Stomach (tissue), 4 donors: ENCODE measurements around the gene CD160.

Experiments used
- POLR2A ChIP-seq, 4 donors: fragments of 450-650 bp; IDR thresholded peaks; one replicate each; pipeline ENCODE4 v1.6.1; 2016; ENCODE audit warnings: antibody characterized with exemption in 4 of 4, control low read depth in 2 of 4, mild to moderate bottlenecking in 1 of 4, moderate library complexity in 1 of 4
- TF ChIP-seq, protein P1 (sequence below), 7 experiments: fragments of 450-650 bp in 4 of 7; fragments of 200-600 bp in 3 of 7; sonication (generic) in 3 of 7; IDR thresholded peaks; one replicate each; pipeline ENCODE4 v1.5.1; 2016 to 2019; ENCODE audit warnings: antibody characterized with exemption in 7 of 7, control low read depth in 2 of 7, mild to moderate bottlenecking in 1 of 7

DNA sequence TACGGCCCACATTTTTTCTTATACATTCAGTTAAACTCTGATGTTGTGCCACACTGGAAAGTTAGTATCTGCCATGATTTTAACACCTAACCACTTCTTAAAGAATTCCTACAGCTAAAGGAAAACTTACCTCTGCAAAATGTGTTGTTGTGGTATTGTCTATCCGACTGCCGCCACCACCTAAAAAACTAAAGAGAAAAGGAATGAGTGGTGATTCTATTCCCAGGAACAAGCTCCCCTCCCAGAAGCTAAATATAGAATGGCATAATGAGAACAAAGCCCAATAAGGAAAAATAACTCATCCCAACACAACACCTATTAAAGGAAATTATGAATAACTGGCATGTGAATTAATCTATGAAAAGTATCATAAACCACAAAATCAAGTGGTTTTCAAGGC, 65.1 kb downstream of the CD160 start:
- no peak for TF ChIP-seq POLR2A (IDR thresholded peaks at IDR 0.05)
- TF ChIP-seq, protein P1, sequence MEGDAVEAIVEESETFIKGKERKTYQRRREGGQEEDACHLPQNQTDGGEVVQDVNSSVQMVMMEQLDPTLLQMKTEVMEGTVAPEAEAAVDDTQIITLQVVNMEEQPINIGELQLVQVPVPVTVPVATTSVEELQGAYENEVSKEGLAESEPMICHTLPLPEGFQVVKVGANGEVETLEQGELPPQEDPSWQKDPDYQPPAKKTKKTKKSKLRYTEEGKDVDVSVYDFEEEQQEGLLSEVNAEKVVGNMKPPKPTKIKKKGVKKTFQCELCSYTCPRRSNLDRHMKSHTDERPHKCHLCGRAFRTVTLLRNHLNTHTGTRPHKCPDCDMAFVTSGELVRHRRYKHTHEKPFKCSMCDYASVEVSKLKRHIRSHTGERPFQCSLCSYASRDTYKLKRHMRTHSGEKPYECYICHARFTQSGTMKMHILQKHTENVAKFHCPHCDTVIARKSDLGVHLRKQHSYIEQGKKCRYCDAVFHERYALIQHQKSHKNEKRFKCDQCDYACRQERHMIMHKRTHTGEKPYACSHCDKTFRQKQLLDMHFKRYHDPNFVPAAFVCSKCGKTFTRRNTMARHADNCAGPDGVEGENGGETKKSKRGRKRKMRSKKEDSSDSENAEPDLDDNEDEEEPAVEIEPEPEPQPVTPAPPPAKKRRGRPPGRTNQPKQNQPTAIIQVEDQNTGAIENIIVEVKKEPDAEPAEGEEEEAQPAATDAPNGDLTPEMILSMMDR (IDR thresholded peaks at IDR 0.05) = no peak
